M059J (cell line): Measurements from ENCODE around the gene SMG1. TPM values are rescaled to one million over a fixed set of nuclear protein-coding genes. Genes with fewer than 3 reads are reported as not detected.
"Not testable (repeated sequence)": the region's sequence is repeated elsewhere in the genome, so short reads cannot be mapped to it uniquely, and the experiment has no call there.

Source experiments
- DNase-seq: peaks from one replicate; pipeline ENCODE4 v3.0.0-alpha.2; 2012; ENCODE audit warnings: low read depth
- total RNA-seq: library from RNA; depleted of rRNA; stranded (reverse); fragments of >200 nt; shearing (Covaris generic); gene quantifications from 2 replicates; pipeline ENCODE4 v1.2.3, GENCODE V29; 2014

Gene SMG1
- total RNA-seq, 1 experiment from 2014 or later, result 34.7 TPM

GRCh38 chr16:18800293-18800692 lies 125.9 kb downstream of the SMG1 start:
- DNase-seq, result no peak

GRCh38 chr16:18799500-18799899 lies 126.7 kb downstream of the SMG1 start:
- no peak for DNase-seq

- no peak for DNase-seq
Observed at GRCh38 chr16:18797746-18798145, 128.5 kb downstream of the SMG1 start.

GRCh38 chr16:18796377-18796776 lies 129.8 kb downstream of the SMG1 start:
- no peak for DNase-seq

- DNase-seq, result peak; percentile 62
Observed at GRCh38 chr16:18792836-18793433, 133.3 kb downstream of the SMG1 start.

GRCh38 chr16:18789850-18790706 lies 136.1 kb downstream of the SMG1 start, which contains the start of gene RPS15A:
RPS15A (minus strand) TSS chr16:18790334; CDS start chr16:18789113, 1,221 bp downstream.
- peak; percentile 98 for DNase-seq

GRCh38 chr16:18789515-18789849 lies 136.7 kb downstream of the SMG1 start:
- DNase-seq, result no peak

- no peak for DNase-seq
Observed at GRCh38 chr16:18788828-18789514, 137.2 kb downstream of the SMG1 start.

- no peak for DNase-seq
Observed at GRCh38 chr16:18784917-18785623, 141.1 kb downstream of the SMG1 start.

- DNase-seq, result no peak
Observed at GRCh38 chr16:18783430-18784341, 142.5 kb downstream of the SMG1 start.

- DNase-seq, result no peak
Observed at GRCh38 chr16:18782697-18783429, 143.3 kb downstream of the SMG1 start.

GRCh38 chr16:18781232-18781631 lies 145.0 kb downstream of the SMG1 start:
- not testable (repeated sequence) for DNase-seq

- not testable (repeated sequence) for DNase-seq
Observed at GRCh38 chr16:18780460-18781026, 145.7 kb downstream of the SMG1 start.

- DNase-seq, result not testable (repeated sequence)
Observed at GRCh38 chr16:18777664-18778063, 148.5 kb downstream of the SMG1 start.

- DNase-seq, result not testable (repeated sequence)
Observed at GRCh38 chr16:18776334-18776733, 149.9 kb downstream of the SMG1 start.

GRCh38 chr16:18774651-18775050 lies 151.6 kb downstream of the SMG1 start:
- DNase-seq, result not testable (repeated sequence)

- DNase-seq, result not testable (repeated sequence)
Observed at GRCh38 chr16:18772171-18772570, 154.0 kb downstream of the SMG1 start.

GRCh38 chr16:18770336-18770962 lies 155.8 kb downstream of the SMG1 start:
- DNase-seq, result not testable (repeated sequence)

GRCh38 chr16:18767217-18767616 lies 159.0 kb downstream of the SMG1 start:
- DNase-seq, result not testable (repeated sequence)
